NCI-H2227 (cell line): ENCODE results near the gene NNT.
"Not testable (repeated sequence)": the region's sequence is repeated elsewhere in the genome, so short reads cannot be mapped to it uniquely, and the experiment has no call there.

ENCODE experiments used
- DNase-seq: peaks from one replicate; lab custom pipeline; 2025; ENCODE audit not compliant: unreplicated experiment; lab: John Stamatoyannopoulos, UW

The NNT gene

GRCh38 chr5:43602461-43603343 is at the start of gene NNT:
NNT (plus strand) TSS chr5:43603180; CDS start chr5:43609196, 6,016 bp downstream.
- peak; percentile 85 for DNase-seq

GRCh38 chr5:43553381-43553780 is 49.6 kb upstream of the NNT start:
- DNase-seq: no peak

- DNase-seq: no peak
Measured at GRCh38 chr5:43554497-43554896, 48.5 kb upstream of the NNT start.

- DNase-seq: peak; percentile 72
Measured at GRCh38 chr5:43555895-43556606, 46.9 kb upstream of the NNT start.

- not testable (repeated sequence) for DNase-seq
Measured at GRCh38 chr5:43556607-43556856, 46.4 kb upstream of the NNT start.

GRCh38 chr5:43556857-43557542 is 46.0 kb upstream of the NNT start, which contains the start of gene PAIP1:
PAIP1 (minus strand) TSS chr5:43557077; CDS start chr5:43556846, 231 bp downstream.
- peak; percentile 96 for DNase-seq

- no peak for DNase-seq
Measured at GRCh38 chr5:43560128-43560527, 42.9 kb upstream of the NNT start.

GRCh38 chr5:43561356-43561755 is 41.6 kb upstream of the NNT start:
- DNase-seq: no peak

- DNase-seq: no peak
Measured at GRCh38 chr5:43563321-43563720, 39.7 kb upstream of the NNT start.

GRCh38 chr5:43564289-43564850 is 38.6 kb upstream of the NNT start:
- DNase-seq: no peak

GRCh38 chr5:43565043-43565442 is 37.9 kb upstream of the NNT start:
- DNase-seq: no peak

GRCh38 chr5:43567967-43568366 is 35.0 kb upstream of the NNT start:
- DNase-seq: no peak

GRCh38 chr5:43569236-43569746 is 33.7 kb upstream of the NNT start:
- DNase-seq: no peak

GRCh38 chr5:43570450-43571158 is 32.4 kb upstream of the NNT start:
- no peak for DNase-seq

- no peak for DNase-seq
Measured at GRCh38 chr5:43571237-43571636, 31.7 kb upstream of the NNT start.

GRCh38 chr5:43572357-43572756 is 30.6 kb upstream of the NNT start:
- DNase-seq: no peak

GRCh38 chr5:43573058-43573457 is 29.9 kb upstream of the NNT start:
- no peak for DNase-seq

GRCh38 chr5:43580402-43581210 is 22.4 kb upstream of the NNT start:
- DNase-seq: not testable (repeated sequence)

GRCh38 chr5:43581398-43581797 is 21.6 kb upstream of the NNT start:
- DNase-seq: no peak
